Neural cell (in vitro differentiated cells): Measurements from ENCODE around the gene TMEM143. TPM values are rescaled to one million over a fixed set of nuclear protein-coding genes. Genes with fewer than 3 reads are reported as not detected.

Experiments
- polyA plus RNA-seq: library from polyadenylated mRNA; depleted of rRNA; stranded (reverse); fragments of >200 nt; gene quantifications from 2 replicates; pipeline ENCODE4 v1.2.3, GENCODE V29; 2014

The TMEM143 gene
- polyA plus RNA-seq, 1 donor from 2014 or later = 4.2 TPM

Other genes starting within 250 kb of the TMEM143 start
- gene LIG1, start 193.6 kb downstream of the TMEM143 start, polyA plus RNA-seq = 33.9 and 34.8 TPM in 2 replicates
- gene ZSWIM9, start 193.3 kb downstream of the TMEM143 start, polyA plus RNA-seq = 2.6 and 4.7 TPM in 2 replicates
- gene CARD8, start 108.0 kb downstream of the TMEM143 start, polyA plus RNA-seq = 21.4 and 23.0 TPM in 2 replicates
- 1.6 and 4.4 TPM in 2 replicates for gene ZNF114, start 93.9 kb downstream of the TMEM143 start, polyA plus RNA-seq
- gene EMP3, start 38.4 kb downstream of the TMEM143 start, polyA plus RNA-seq = not detected in 2 replicates
- gene SYNGR4, start 427 bp upstream of the TMEM143 start, polyA plus RNA-seq = not detected in 2 replicates
- 42.3 and 46.9 TPM in 2 replicates for gene KDELR1, start 27.6 kb upstream of the TMEM143 start, polyA plus RNA-seq
- gene GRIN2D, start 29.7 kb upstream of the TMEM143 start, polyA plus RNA-seq = 1.8 and 2.8 TPM in 2 replicates
- 10.6 and 11.8 TPM in 2 replicates for gene GRWD1, start 82.0 kb upstream of the TMEM143 start, polyA plus RNA-seq
- 1.1 and 1.6 TPM in 2 replicates for gene KCNJ14, start 91.6 kb upstream of the TMEM143 start, polyA plus RNA-seq
- gene CYTH2, start 105.4 kb upstream of the TMEM143 start, polyA plus RNA-seq = 314 and 397 TPM in 2 replicates
- 8.1 and 17.1 TPM in 2 replicates for gene LMTK3, start 147.9 kb upstream of the TMEM143 start, polyA plus RNA-seq
- not detected in 2 replicates for gene SULT2B1, start 188.2 kb upstream of the TMEM143 start, polyA plus RNA-seq
- gene SPACA4, start 242.8 kb upstream of the TMEM143 start, polyA plus RNA-seq = not detected in 2 replicates